Measurements from ENCODE around the gene IDUA.

The IDUA gene

DNA sequence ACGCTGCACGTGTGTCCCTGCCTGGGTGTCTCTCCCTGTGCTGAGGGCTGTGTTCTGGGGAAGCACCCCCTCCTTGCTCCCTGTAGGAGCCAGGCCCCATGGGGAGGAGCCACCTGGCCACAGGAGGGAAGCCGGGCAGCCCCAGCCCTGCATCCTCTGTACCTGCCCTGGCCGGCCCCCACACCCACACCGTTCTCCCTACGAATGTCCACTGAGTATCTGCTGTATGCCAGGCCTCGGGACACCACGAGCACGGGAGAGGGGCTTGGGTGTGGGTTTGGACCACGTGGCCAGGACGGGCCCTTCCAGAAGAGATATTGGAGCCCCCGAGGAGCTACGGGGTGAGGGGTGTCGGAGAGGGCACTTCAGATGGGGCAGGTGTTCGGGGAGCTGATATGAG, 30.9 kb downstream of the IDUA start:
- DNase-seq = no peak

DNA sequence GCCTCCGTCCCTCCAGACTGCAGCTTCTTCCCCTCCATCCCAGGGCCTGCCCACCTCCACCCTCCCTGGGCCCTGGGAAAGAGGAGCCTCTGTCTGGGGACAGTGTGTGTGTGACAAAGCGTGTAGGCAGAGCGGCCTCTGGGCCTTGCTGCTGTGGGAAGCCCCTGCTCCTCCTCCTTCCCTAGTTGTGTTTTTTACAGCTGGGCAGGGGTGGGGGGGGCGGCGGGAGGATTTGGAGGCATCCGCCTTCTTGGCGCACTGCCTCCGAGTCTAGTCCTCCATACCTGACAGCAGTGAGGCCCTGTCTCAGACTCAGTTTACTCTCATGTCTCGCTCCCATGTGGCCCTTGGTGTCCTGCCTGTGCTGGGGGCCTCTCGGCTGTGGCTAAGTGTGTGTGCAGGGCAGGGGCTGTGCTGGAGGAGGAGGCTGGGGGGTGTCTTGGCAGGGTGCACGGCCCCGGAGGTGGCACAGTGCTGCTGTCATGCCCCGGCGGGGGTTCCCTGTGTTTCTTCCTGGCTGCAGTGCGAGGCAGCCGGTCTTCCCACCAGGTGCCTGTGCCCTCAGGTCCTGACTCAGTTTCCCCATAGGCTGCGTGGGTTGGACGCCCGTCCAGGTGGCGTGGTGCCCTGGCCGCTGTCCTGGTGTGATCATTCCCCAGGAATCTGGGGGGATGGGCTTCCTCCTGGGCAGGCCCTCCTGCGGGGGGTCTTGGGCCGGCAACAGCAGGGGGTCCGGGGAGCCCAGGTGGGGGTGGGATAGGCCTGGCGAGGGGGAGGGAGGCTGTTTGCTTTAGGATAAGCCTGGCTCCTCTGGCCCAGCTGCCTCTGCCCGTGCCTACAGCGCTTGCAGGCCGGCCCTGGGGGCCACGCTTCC, 31.5 kb downstream of the IDUA start:
- DNase-seq = no peak

DNA sequence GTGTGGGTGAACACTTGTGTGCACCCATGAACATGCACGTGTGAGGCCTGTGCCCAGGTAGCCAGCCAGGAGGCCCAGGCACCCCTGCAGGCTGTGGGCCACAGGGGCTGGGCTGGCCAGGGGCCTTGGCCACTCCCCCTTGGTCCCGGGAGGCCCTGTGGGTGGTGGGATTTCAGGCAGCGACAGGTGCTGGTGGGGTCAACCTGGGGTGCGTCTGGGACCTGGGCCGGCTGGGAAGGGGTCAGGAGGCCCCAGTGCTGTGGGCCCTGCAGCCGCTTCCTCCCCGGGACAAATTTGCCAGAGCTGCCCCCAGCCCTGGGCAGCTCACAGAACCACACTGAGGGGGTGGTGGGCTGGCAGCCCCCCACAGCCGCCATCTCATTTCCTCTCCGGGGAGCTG, 32.5 kb downstream of the IDUA start:
- DNase-seq = no peak

DNA sequence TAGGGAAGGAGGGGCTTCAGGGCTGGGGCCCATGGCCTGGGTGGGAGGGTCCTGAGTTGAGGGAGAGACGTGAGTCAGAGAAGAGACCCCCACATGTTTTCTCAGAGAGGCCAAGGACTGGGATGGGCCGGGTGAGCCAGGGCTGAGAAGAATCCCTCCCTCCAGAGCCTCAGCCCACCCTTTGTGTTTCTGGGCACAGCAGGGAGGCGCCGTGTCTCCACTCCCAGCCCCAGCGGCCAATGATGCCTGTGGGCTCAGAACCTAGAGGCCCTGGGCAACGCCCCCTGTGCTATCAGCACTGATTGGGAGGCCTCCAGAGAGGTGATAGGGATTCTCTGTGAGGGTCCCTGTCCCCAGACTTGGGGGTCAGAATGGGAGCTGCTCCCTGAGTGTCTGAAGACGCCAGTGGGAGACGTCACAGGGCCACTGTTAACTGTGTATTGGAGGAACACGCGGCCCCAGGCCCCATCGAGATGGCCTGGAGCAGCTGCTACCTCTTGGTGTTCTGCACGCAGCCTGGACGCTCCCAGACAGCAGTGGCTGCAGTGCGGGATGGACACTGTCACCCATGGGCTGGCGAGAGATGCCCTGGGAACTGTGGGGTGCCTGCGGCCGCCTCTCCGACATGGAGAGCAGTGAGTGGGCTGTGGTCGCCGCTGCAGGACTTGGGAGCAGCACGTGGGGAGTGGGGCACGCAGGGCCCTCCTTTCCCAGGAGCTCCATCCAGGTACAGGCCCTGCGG, 33.1 kb downstream of the IDUA start:
- DNase-seq = no peak

DNA sequence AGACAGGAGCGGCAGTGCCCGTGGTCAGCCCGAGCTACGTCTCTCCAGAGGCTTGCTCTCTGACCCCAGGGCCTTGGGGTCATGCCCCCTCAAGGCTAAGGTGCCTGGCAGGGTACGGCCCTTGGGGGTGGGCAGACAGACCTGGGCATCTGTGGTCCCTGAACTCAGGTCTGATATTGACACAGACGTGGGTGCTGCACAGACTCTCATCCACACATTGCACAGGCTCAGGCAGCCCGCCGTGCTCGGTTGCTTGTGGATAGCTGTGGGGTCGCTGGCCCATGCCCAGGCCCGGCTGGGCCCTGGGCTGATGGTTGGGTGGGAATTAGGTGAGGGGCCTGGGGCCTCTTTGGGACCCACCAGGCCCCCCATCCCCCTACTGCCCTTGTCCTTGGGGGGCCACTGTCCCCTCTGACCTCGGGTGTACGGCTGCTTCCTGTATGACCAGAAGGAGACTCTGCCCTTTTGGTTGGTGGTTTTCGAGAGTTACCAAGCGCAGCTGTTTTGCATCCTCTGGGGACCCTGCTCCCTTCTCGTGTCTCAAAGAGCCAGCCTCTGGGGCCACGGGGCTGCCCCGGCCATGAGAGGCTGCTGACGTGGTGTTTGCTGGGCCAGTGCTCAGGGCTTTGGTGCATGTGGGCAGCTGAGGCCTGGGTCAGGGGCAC, 34.7 kb downstream of the IDUA start:
- DNase-seq = no peak

DNA sequence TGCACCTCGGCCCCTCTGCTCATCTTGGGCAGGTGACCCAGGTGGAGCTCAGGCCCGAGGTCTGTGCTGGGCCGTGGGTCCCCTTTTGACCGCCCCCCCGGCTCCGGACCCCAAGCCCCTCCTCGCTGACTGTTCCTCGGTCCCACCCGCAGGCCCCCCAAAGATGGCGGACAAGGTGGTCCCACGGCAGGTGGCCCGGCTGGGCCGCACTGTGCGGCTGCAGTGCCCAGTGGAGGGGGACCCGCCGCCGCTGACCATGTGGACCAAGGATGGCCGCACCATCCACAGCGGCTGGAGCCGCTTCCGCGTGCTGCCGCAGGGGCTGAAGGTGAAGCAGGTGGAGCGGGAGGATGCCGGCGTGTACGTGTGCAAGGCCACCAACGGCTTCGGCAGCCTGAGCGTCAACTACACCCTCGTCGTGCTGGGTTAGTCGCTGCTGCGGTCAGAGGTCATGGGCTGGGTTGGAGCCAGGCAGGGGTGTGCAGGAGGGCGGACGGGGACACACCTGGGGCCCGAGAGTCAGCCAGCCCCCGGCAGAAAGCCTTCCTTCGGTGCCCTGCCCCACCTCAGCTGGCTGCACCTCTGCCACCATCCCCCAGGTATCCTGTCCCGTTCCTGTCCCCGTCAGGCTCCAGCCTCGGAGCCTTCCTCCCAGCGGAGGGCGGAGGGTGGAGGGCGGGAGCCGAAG, 35.4 kb downstream of the IDUA start:
- no peak for DNase-seq

DNA sequence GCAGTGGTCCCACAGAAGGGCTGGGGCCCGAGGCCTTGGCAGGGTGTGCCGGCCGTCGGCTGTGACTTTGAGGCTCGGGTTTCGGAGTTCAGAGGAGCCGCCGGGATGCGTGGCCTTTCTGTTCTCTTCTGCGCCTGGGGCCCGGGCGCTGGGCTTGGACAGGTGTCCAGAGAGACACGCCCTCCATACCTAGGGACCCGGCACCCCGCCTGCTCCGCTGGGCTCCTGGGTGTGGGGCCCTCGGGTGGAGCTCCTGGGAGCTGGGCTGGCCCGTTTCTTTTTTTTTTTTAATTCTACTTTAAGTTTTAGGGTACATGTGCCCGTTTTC, 35.9 kb downstream of the IDUA start:
- no peak for DNase-seq

DNA sequence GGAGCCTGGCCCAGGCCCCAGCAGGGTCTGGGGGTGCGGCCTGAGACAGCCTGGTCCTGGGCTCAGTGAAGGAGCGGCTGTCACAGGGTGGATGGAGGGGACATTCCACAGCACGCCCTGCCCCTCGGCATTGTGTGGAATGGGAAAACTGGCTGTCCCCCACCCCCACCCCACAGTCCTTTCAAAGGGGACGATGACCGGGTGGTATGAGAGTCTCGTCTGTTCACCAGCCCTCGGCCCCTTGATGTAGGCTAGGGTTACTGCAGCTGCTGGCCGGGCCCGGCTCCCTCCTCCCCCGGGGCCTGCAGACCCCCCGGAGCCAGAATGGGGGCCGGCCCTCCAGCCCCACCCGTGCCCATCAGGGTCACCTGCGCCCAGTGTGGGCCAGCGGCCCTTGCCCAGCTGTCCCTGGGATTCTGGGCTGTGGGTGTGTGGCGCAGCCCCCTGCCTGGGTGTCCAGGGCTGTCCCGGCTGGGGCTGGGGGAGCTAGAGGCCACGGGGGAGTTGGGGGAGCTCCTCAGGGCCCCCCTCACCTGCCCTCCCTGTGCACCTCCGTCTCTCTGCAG, 36.3 kb downstream of the IDUA start:
- no peak for DNase-seq

DNA sequence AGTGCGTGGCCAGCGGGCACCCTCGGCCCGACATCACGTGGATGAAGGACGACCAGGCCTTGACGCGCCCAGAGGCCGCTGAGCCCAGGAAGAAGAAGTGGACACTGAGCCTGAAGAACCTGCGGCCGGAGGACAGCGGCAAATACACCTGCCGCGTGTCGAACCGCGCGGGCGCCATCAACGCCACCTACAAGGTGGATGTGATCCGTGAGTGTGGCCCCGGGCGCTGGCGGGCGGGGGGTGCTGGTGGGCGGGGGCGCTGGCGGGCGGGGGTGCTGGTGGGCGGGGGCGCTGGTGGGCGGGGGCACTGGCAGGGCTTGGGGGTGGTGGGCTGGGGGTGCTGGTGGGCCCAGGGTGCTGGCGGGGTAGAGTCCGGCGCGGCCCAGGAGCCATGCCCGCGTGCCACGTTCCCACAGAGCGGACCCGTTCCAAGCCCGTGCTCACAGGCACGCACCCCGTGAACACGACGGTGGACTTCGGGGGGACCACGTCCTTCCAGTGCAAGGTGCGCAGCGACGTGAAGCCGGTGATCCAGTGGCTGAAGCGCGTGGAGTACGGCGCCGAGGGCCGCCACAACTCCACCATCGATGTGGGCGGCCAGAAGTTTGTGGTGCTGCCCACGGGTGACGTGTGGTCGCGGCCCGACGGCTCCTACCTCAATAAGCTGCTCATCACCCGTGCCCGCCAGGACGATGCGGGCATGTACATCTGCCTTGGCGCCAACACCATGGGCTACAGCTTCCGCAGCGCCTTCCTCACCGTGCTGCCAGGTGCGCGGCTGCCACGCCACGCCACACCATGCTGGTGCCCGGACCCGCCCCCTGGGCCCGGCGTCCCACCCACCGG, 37.3 kb downstream of the IDUA start:
- no peak for DNase-seq

DNA sequence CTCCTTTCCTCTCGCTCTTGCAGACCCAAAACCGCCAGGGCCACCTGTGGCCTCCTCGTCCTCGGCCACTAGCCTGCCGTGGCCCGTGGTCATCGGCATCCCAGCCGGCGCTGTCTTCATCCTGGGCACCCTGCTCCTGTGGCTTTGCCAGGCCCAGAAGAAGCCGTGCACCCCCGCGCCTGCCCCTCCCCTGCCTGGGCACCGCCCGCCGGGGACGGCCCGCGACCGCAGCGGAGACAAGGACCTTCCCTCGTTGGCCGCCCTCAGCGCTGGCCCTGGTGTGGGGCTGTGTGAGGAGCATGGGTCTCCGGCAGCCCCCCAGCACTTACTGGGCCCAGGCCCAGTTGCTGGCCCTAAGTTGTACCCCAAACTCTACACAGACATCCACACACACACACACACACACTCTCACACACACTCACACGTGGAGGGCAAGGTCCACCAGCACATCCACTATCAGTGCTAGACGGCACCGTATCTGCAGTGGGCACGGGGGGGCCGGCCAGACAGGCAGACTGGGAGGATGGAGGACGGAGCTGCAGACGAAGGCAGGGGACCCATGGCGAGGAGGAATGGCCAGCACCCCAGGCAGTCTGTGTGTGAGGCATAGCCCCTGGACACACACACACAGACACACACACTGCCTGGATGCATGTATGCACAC, 38.2 kb downstream of the IDUA start:
- no peak for DNase-seq

DNA sequence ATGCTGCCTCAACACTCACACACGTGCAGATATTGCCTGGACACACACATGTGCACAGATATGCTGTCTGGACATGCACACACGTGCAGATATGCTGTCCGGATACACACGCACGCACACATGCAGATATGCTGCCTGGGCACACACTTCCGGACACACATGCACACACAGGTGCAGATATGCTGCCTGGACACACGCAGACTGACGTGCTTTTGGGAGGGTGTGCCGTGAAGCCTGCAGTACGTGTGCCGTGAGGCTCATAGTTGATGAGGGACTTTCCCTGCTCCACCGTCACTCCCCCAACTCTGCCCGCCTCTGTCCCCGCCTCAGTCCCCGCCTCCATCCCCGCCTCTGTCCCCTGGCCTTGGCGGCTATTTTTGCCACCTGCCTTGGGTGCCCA, 39.3 kb downstream of the IDUA start:
- DNase-seq = no peak

DNA sequence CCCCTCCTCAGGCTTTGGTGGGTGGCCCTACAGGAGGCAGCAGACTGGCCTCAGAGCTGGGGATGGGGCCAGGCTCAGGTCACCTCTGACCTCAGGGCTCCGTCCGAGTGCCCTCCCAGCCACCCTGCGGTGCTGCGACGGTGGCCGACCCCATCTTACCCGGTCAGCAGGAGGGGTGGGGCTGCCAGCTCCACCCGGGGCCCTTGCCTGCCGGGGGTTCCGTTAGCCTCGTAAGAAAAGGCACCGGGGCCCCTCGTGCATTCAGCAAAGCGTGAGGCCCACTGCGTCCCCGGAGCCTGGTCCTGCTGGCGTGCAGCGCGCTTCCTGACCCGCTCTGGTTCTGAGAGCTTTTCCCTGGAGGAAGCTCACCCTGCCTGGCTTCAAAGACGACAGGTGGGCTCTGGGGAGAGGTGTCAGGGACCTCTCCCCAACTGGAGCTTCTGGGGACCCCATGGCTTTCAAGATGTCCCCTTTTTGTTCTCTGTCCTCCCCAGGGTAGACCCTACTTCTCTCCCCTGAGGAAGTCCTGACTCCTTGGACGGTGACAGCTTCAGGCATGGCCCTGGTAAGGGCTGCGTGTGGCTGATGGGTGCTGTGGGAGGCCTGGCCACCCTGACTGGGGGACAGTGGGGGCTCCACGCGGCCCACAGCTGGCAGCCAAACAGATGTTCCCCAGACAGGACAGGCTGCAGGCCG, 40.5 kb downstream of the IDUA start:
- DNase-seq = no peak

DNA sequence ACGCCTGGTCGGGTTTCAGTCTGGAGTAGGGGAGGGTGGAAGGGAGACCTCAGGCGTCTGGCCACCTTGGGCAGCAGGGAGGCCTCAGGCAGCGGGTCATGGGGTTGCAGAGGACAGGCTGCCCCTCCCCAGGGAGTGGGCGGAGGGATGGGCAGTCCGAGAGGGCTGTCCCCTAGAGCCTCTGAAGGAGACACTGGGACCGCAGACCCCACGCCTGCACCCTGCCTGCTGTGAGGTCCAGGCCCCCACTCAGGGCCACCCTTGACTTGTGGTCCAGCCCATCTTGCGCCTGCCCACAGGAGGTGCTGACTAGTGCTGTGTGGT, 41.0 kb downstream of the IDUA start:
- no peak for DNase-seq

DNA sequence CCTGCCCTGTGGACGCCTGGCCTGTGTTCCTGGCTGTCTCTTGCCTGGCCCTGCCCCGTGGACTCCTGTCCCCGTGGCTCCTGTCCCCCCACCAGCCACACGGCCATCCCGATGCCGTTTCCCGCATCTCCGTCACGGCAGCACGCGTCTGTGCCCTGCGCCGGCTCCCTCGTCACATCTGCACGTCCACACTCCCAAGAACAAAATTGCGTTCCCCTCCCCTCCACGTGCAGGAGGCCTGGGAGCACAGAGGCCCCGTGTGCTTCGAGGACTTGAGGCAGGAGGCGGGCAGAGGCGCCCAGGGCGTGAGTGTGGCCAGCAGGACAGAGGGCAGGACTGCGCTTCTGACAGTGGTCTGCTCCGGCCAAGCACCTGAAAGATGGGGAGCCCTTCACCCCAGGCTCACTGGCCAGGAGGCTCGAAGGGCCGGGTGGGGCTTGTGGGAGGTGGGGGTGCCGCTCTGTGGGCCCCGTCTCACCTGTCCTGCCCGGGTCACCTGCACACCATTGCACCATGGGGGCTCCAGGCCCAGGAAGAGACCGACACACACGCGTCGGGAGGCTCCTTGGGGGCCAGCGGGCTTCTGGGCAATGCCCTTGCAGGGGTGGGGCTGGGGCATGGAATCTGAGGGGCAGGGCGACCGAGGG, 41.9 kb downstream of the IDUA start:
- no peak for DNase-seq

DNA sequence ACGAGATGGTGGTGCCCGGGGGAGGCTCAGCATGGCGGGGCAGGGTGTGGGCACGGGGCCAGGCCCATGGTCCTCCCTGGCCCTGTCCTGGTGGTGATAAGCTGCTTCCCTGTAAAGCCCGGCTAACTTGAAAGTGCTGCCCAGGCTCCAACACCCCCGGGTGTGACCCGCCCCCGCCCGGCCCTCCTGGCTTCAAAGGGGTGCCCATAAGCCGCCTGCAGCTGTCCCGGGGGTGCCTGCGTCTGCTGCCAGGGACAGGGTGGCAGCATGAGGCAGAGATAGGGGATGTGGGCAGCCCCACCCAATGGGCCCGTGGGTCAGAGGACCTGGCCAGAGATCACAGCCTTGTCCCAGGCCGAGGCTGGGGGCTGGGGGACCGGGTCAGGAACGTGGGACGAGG, 42.7 kb downstream of the IDUA start:
- no peak for DNase-seq

DNA sequence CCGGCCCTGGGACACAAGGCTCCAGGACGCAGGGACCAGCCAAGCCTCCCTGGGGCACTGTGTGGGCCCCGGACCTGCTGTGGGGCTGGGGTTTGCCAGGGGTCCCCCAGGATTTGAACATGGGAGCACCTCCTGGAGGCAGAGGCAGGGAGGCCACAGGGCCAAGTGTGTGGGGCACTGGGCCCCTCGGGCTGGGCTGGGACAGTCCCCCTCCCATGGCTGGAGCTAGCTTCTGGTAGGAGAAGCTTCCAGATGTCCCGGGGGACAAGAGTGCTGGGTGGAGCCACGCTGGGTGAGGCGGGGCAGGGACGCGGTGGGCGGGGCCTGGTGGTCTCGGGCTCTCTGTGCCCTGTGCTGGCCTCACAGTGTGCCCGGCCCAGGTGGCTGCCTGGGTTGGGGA, 43.2 kb downstream of the IDUA start:
- DNase-seq = no peak

DNA sequence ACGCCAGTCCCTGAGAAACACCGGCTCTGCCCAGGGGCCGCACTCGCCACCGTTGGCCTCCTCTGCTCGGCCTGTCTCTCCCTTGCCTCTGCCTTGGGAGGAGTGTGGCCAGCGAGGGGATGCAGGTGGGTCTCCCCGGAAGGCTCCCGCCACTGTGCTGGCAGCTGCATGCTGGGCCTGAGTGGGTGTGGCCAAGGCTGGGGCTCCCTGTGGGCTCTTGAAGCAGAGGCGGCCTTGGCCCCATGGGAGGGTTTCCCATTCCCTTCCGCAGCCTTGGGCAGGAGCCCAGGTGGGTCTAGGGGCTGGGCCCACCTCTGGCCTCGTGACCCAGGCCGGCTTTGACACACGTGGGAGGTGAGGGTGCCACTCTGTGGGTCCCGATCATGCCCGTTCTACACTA, 43.7 kb downstream of the IDUA start:
- DNase-seq = no peak

DNA sequence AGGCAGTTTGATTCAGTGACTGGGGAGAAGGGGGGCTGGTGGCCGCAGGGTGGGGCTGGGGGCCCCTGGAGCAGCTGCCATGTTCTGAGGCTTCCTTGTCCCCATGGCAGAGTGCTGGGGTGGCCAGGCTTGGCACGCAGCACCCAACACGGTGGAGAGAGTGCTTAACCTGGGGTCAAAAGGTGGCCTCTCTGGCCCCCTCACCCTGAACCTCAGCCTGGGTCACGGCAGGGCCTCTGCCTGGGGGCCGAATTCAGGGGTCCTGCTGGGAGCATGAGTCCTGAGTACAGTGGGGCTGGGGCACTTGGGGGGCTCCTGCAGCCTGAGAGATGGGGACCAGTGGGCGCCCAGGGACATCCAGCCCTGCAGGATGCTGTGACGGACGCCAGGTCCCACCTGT, 44.5 kb downstream of the IDUA start:
- no peak for DNase-seq

DNA sequence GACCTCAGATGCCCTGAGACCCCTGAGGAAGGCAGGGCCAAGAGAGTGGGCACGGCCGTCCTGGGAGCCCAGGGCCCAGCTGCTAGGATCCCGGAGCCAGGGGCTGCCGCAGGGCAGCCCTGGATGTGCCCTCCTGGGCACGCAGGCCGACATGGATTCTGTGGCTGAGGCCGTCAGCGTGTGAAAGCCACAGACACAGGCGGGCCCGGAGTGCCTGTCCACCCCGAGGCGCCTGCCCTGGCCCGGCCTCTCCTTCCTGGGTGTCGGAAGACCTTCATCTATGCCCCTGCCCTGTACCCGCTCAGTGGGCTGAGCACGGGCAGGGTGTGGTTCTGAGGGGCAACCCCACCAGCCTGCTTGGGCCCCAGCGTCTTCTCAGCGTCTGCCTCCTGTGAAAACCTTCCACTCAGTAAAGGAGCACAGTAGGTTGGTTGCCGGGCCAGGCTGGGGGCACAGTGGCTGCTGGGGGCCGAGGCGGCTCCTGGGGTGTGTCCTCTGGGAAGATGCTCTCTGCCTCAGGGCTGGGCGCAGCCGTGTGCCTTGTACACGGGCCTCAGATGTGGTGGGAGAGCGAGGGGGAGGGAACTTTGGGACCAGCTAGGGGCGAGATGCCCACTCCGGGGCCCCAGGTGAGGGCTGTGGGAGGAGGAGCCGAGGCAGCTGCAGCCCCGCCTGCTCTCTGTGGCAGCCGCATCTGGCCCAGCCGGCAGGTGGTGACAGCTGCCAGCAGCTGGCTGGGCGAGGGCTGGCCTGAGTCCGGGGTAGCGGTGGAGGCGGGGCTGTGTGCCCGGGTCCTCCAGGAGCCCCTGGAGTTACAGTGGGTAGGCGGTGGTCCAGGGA, 45.3 kb downstream of the IDUA start:
- DNase-seq = peak; percentile 14

DNA sequence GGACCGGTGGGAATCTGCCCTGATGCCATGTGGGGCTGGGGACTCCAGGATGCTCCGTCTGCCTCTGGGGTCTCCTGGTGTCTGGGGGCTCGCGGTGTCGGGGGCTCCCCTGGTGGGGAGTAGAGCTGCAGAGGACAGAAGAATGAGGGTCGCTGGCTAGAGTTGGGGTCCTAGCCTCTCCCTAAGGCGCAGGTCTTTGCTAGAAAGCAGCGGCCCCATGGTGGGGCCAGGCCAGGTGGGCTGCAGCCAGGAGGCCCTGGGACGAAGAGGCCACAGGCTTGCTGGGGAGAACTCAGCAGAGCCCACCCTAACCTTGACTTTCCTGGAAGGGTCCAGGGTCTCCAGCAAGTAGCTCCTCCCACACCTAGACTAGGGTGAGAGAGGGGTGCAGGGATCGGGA, 46.0 kb downstream of the IDUA start:
- DNase-seq = no peak
